Liver (tissue), 3 donors: ENCODE measurements around the gene ZMYND11.

ENCODE experiments used
- EGR1 ChIP-seq, 2 donors: IDR thresholded peaks; 2 replicates each; pipeline ENCODE4 v1.6.1; 2016 to 2018; ENCODE audit warnings: antibody characterized with exemption in 2 of 2, low read depth in 2 of 2
- FOXA1 ChIP-seq: IDR thresholded peaks from 2 replicates; pipeline ENCODE4 v1.6.1; 2016; ENCODE audit warnings: antibody characterized with exemption
- GABPA ChIP-seq, 2 donors: IDR thresholded peaks in 1 of 2; conservative IDR thresholded peaks in 1 of 2; 2 replicates each; pipeline ENCODE4 v1.6.1; 2016; ENCODE audit warnings: antibody characterized with exemption in 2 of 2, mild to moderate bottlenecking in 1 of 2, moderate library complexity in 1 of 2
- JUND ChIP-seq, 2 donors: IDR thresholded peaks; 2 replicates each; pipeline ENCODE4 v1.6.1; 2016; ENCODE audit warnings: antibody characterized with exemption in 2 of 2
- NR2F2 ChIP-seq: IDR thresholded peaks from 2 replicates; pipeline ENCODE4 v1.6.1; 2016; ENCODE audit warnings: antibody characterized with exemption
- RAD21 ChIP-seq, 2 donors: IDR thresholded peaks; 2 replicates each; pipeline ENCODE4 v1.6.1; 2016; ENCODE audit warnings: antibody characterized with exemption in 2 of 2, mild to moderate bottlenecking in 2 of 2
- RXRA ChIP-seq, 2 donors: IDR thresholded peaks; 2 replicates each; pipeline ENCODE4 v1.6.1; 2017 to 2018; ENCODE audit warnings: antibody characterized with exemption in 2 of 2, mild to moderate bottlenecking in 1 of 2
- SP1 ChIP-seq: IDR thresholded peaks from 2 replicates; pipeline ENCODE4 v1.6.1; 2018; ENCODE audit warnings: antibody characterized with exemption, mild to moderate bottlenecking
- TAF1 ChIP-seq: conservative IDR thresholded peaks from 2 replicates; pipeline ENCODE4 v1.6.1; 2016; ENCODE audit warnings: antibody characterized with exemption, mild to moderate bottlenecking
- YY1 ChIP-seq: IDR thresholded peaks from 2 replicates; pipeline ENCODE4 v1.6.1; 2016; ENCODE audit warnings: antibody characterized with exemption, mild to moderate bottlenecking
- TF ChIP-seq, protein P1 (sequence below): IDR thresholded peaks from 2 replicates; pipeline ENCODE4 v1.6.1; 2016; ENCODE audit warnings: antibody characterized with exemption
- TF ChIP-seq, protein P2 (sequence below): fragments of 150-350 bp; IDR thresholded peaks from 2 replicates; pipeline ENCODE4 v1.5.1; 2017; ENCODE audit warnings: improper control_type of control experiment, low read depth, low read length; ENCODE audit not compliant: missing input control
- TF ChIP-seq, protein P3 (sequence below): IDR thresholded peaks from 2 replicates; pipeline ENCODE4 v1.6.1; 2016; ENCODE audit warnings: antibody characterized with exemption, mild to moderate bottlenecking
- TF ChIP-seq, protein P4 (sequence below): IDR thresholded peaks from 2 replicates; pipeline ENCODE4 v1.6.1; 2016; ENCODE audit warnings: antibody characterized with exemption
- donor health status: healthy.
- donor health status: healthy.

DNA sequence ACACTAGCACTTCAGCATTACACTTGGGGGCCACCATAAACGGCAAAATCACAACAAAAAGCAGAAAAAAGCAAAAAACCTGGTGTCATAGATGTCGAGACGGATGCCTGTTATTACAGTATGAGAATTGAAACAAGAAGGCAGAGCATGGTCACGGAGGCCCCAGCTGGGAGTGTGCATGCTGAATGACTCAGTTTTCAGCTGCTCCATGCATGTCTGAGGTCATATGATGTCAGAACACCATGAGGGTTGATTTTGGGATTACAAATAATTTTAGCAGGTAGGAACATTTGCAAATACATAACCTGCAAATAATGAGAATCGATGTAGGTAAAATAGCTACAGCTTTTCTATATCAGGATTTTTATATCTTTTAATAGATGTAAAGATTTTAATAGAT lies 19.1 kb downstream of the ZMYND11 start:
- no peak for TF ChIP-seq RAD21 (IDR thresholded peaks at IDR 0.05)
- TF ChIP-seq, protein P1, sequence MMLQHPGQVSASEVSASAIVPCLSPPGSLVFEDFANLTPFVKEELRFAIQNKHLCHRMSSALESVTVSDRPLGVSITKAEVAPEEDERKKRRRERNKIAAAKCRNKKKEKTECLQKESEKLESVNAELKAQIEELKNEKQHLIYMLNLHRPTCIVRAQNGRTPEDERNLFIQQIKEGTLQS: no peak
- TF ChIP-seq, protein P2, sequence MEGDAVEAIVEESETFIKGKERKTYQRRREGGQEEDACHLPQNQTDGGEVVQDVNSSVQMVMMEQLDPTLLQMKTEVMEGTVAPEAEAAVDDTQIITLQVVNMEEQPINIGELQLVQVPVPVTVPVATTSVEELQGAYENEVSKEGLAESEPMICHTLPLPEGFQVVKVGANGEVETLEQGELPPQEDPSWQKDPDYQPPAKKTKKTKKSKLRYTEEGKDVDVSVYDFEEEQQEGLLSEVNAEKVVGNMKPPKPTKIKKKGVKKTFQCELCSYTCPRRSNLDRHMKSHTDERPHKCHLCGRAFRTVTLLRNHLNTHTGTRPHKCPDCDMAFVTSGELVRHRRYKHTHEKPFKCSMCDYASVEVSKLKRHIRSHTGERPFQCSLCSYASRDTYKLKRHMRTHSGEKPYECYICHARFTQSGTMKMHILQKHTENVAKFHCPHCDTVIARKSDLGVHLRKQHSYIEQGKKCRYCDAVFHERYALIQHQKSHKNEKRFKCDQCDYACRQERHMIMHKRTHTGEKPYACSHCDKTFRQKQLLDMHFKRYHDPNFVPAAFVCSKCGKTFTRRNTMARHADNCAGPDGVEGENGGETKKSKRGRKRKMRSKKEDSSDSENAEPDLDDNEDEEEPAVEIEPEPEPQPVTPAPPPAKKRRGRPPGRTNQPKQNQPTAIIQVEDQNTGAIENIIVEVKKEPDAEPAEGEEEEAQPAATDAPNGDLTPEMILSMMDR: no peak
- TF ChIP-seq YY1: no peak
- no peak for TF ChIP-seq EGR1 (IDR thresholded peaks at IDR 0.05; ENCODE audit: low read depth in 2 of 2)
- TF ChIP-seq SP1: no peak
- TF ChIP-seq, protein P3, sequence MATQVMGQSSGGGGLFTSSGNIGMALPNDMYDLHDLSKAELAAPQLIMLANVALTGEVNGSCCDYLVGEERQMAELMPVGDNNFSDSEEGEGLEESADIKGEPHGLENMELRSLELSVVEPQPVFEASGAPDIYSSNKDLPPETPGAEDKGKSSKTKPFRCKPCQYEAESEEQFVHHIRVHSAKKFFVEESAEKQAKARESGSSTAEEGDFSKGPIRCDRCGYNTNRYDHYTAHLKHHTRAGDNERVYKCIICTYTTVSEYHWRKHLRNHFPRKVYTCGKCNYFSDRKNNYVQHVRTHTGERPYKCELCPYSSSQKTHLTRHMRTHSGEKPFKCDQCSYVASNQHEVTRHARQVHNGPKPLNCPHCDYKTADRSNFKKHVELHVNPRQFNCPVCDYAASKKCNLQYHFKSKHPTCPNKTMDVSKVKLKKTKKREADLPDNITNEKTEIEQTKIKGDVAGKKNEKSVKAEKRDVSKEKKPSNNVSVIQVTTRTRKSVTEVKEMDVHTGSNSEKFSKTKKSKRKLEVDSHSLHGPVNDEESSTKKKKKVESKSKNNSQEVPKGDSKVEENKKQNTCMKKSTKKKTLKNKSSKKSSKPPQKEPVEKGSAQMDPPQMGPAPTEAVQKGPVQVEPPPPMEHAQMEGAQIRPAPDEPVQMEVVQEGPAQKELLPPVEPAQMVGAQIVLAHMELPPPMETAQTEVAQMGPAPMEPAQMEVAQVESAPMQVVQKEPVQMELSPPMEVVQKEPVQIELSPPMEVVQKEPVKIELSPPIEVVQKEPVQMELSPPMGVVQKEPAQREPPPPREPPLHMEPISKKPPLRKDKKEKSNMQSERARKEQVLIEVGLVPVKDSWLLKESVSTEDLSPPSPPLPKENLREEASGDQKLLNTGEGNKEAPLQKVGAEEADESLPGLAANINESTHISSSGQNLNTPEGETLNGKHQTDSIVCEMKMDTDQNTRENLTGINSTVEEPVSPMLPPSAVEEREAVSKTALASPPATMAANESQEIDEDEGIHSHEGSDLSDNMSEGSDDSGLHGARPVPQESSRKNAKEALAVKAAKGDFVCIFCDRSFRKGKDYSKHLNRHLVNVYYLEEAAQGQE: no peak
- TF ChIP-seq FOXA1: no peak
- TF ChIP-seq TAF1: no peak
- TF ChIP-seq JUND (IDR thresholded peaks at IDR 0.05): no peak
- TF ChIP-seq, protein P4, sequence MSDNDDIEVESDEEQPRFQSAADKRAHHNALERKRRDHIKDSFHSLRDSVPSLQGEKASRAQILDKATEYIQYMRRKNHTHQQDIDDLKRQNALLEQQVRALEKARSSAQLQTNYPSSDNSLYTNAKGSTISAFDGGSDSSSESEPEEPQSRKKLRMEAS: no peak
- TF ChIP-seq GABPA (IDR thresholded peaks at IDR 0.05 in 1 of 2, conservative IDR thresholded peaks at IDR 0.05 in 1 of 2): no peak
- TF ChIP-seq RXRA (IDR thresholded peaks at IDR 0.05): no peak
- TF ChIP-seq NR2F2: no peak
